Measurements from ENCODE around the gene SLC9A9.
A peak's percentile ranks its signal among the peaks of the same experiment; 100 is the strongest.

Gene SLC9A9

DNA sequence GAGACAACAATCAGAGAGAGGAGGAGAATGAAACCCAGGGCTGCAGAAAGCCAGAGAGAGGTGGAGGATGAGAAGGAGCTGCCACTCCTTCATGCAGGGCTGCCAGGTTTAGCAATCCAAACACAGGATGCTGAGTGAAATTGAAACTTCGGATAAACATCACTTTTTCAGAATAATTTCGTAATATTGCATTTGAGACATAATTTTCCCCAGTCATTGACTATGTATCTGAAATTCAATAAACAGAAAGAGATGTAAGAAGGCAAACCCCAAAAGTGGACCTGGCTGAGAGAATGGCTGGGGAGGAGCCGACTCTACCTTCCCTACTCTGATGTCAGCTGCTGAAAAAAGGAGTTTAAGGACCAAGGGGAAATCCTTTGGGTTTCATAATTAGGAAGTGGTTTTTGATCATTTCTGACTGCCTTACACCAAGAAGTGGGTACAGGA lies 33.8 kb downstream of the SLC9A9 start:
- TF ChIP-seq, protein P1, sequence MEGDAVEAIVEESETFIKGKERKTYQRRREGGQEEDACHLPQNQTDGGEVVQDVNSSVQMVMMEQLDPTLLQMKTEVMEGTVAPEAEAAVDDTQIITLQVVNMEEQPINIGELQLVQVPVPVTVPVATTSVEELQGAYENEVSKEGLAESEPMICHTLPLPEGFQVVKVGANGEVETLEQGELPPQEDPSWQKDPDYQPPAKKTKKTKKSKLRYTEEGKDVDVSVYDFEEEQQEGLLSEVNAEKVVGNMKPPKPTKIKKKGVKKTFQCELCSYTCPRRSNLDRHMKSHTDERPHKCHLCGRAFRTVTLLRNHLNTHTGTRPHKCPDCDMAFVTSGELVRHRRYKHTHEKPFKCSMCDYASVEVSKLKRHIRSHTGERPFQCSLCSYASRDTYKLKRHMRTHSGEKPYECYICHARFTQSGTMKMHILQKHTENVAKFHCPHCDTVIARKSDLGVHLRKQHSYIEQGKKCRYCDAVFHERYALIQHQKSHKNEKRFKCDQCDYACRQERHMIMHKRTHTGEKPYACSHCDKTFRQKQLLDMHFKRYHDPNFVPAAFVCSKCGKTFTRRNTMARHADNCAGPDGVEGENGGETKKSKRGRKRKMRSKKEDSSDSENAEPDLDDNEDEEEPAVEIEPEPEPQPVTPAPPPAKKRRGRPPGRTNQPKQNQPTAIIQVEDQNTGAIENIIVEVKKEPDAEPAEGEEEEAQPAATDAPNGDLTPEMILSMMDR (conservative IDR thresholded peaks at IDR 0.05; ENCODE audit: control insufficient read depth, insufficient read depth, low read depth, low read length) = no peak
- no peak overlapping the region for H3K4me3 ChIP-seq (ENCODE audit: control insufficient read depth, low read depth, low read length)
- DNase-seq (ENCODE audit: low read depth) = no peak

DNA sequence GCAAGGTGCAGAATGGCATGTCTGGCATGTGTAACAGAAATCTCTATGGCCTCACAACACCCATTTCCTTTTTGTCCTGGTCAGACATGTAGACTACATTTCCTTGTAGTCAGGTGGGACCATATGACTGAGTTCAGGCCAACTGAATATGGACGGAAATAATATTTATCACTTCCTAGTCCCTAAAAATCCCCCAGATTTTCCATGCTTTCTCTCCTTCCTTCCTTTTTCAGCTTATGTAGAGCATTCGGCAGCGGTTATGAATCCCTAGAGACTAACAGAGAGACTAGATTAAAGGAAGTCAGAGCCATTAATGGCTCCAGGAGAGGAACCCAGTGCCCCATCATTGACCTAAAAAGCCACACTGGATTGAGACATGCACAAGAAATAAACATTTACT lies 35.8 kb downstream of the SLC9A9 start:
- TF ChIP-seq, protein P1 (conservative IDR thresholded peaks at IDR 0.05; ENCODE audit: control insufficient read depth, insufficient read depth, low read depth, low read length) = no peak
- H3K4me3 ChIP-seq (ENCODE audit: control insufficient read depth, low read depth, low read length) = no peak overlapping the region
- DNase-seq (ENCODE audit: low read depth) = no peak

DNA sequence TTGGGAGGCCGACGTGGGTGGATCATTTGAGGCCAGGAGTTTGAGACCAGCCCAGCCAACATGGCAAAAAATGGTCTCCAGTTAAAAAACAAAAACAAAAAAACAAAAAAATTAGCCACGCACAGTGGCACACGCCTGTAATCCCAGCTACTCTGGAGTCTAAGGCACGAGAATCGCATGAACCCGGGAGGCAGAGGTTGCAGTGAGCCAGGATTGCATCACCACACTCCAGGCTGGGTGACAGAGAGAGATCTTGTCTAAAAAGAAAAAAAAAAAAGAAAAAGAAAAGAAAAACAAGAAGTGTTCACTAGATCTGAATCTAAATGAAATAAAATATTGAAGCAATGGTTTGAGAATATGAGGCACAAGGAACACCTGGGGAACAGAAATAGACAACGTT lies 36.7 kb downstream of the SLC9A9 start:
- no peak overlapping the region for H3K4me3 ChIP-seq (ENCODE audit: control insufficient read depth, low read depth, low read length)
- TF ChIP-seq, protein P1 (conservative IDR thresholded peaks at IDR 0.05; ENCODE audit: control insufficient read depth, insufficient read depth, low read depth, low read length) = no peak
- DNase-seq (ENCODE audit: low read depth) = peak; percentile 52

DNA sequence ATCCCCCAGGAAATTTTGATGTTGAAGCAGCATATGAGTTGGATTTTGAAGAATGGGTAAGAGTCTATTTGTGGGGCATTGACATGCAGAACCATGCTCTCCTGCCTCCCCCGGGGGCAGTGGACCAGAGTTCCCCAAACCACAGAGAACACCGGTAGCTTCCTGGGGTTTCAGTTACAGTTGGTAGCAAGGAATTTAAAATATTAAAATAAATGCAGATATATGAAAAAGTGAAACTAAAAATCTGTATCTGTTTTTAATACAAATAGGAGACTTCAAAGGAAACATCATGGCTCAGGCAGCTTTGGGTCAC lies 37.4 kb downstream of the SLC9A9 start:
- TF ChIP-seq, protein P1 (conservative IDR thresholded peaks at IDR 0.05; ENCODE audit: control insufficient read depth, insufficient read depth, low read depth, low read length) = no peak
- H3K4me3 ChIP-seq (ENCODE audit: control insufficient read depth, low read depth, low read length) = no peak overlapping the region
- DNase-seq (ENCODE audit: low read depth) = no peak

DNA sequence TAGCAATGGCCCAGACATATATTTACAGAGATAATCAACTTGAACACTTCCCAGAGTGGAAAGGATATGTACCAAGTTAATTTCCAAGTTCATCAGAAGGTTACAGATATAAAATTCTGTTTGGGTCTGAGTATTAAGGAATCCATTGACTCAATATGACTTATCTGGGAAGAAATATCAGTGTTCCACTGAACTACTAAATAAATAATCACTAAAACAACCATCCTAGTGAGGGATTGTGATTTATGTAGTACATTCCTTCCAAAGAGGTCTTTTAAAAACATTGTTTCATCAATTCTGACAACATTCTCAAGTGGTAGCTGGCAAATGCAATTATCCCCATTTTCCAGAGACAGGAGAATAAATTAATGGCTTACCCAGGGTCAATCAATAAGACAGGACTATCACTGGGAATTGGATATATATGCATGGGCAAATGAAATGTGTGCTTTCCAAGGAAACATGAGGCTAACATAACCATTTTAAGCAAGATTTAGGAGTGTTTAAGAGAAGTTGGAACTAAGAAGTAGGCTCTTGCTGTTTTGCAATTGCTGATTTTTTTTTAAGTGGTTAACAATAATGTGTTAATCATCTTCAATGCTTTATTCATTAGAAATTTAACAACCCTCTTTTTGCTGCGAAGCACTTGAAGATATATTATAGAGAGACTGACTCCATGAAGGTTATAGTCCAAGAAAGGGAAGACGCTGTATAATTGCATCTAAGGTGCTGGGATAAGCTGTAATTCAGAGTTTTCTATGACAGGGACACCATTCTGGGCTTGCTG lies 37.9 kb downstream of the SLC9A9 start:
- TF ChIP-seq, protein P1 (conservative IDR thresholded peaks at IDR 0.05; ENCODE audit: control insufficient read depth, insufficient read depth, low read depth, low read length) = no peak
- H3K4me3 ChIP-seq (ENCODE audit: control insufficient read depth, low read depth, low read length) = no peak overlapping the region
- no peak for DNase-seq (ENCODE audit: low read depth)

DNA sequence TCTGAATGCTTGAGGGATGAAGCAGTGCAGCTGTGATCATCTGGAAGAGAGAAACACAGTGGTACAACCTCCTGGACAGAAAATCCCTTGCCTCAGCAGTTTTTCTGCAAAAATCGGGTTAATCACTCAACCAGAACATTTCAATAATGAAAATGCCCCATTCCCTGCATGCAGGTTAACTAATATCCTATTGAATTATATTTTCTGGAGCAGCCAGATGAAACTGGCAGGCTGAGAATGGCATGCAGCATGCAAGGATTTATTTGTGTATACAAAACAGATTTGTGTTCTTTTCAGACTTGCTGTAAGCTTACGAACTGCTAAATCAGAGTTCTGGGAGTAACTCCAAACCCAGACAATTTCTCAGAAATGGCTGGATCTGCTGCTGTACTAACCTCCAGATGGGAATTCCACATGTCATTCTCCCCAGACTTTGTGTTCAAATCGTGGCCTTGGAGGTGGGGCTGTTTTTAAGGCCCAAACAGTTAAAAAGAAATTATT lies 39.1 kb downstream of the SLC9A9 start:
- TF ChIP-seq, protein P1 (conservative IDR thresholded peaks at IDR 0.05; ENCODE audit: control insufficient read depth, insufficient read depth, low read depth, low read length) = no peak
- no peak overlapping the region for H3K4me3 ChIP-seq (ENCODE audit: control insufficient read depth, low read depth, low read length)
- peak; percentile 61 for DNase-seq (ENCODE audit: low read depth)
